SK-N-MC (cell line): ENCODE results near the gene PLA2G4F.
A peak's percentile ranks its signal among the peaks of the same experiment; 100 is the strongest.

ENCODE experiments used
- DNase-seq: peaks from one replicate; pipeline ENCODE4 v3.0.0-alpha.2; 2011; ENCODE audit warnings: low read depth, low spot score
- H3K27ac ChIP-seq: fragments of 200-600 bp; sonication (generic); 2 replicates; pipeline ENCODE4 v1.5.1; 2016; ENCODE audit warnings: mixed run types
- H3K36me3 ChIP-seq: fragments of 200-600 bp; sonication (generic); 2 replicates; pipeline ENCODE4 v1.6.1; 2017; ENCODE audit warnings: antibody characterized with exemption, low read length, mixed read lengths; ENCODE audit not compliant: insufficient read depth
- H3K4me3 ChIP-seq: fragments of 200-600 bp; sonication (generic); 2 replicates; pipeline ENCODE4 v1.5.1; 2016
- H3K9ac ChIP-seq: fragments of 200-600 bp; sonication (generic); 2 replicates; pipeline ENCODE4 v1.8.0; 2017; ENCODE audit warnings: mixed run types, mixed read lengths; ENCODE audit not compliant: insufficient read length
- H3K9me3 ChIP-seq: fragments of 200-600 bp; sonication (generic); 2 replicates; pipeline ENCODE4 v1.6.1; 2017; ENCODE audit warnings: low read depth, mild to moderate bottlenecking, antibody characterized with exemption, low read length, moderate library complexity, mixed read lengths
- EZH2 ChIP-seq: fragments of 200-600 bp; sonication (generic); IDR thresholded peaks from one replicate; pipeline ENCODE4 v1.6.1; 2017; ENCODE audit warnings: antibody characterized with exemption
- FOXP2 ChIP-seq: optimal IDR thresholded peaks from 2 replicates; pipeline ENCODE3; 2011; ENCODE audit warnings: mild to moderate bottlenecking, moderate library complexity; ENCODE audit not compliant: insufficient read depth; ENCODE audit errors: extremely low read length, control extremely low read depth
- POLR2AphosphoS5 ChIP-seq: IDR thresholded peaks from 2 replicates; pipeline ENCODE4 v1.6.1; 2012; ENCODE audit warnings: mild to moderate bottlenecking, low read depth, low read length, borderline replicate concordance

Gene PLA2G4F

GRCh38 chr15:42108189-42108588 lies 48.2 kb downstream of the PLA2G4F start:
- Histone ChIP-seq H3K27ac (no peak overlapping the region), H3K36me3 (no peaks in the 10 kb centered on the region), H3K4me3 (no peak overlapping the region), H3K9ac (no peak overlapping the region), H3K9me3 (no peaks in the 10 kb centered on the region)
- TF ChIP-seq FOXP2, result no peak
- DNase-seq, result no peak

- Histone ChIP-seq H3K9me3 (no peaks in the 10 kb centered on the region), H3K9ac (no peak overlapping the region), H3K27ac (no peak overlapping the region), H3K4me3 (peak overlapping the region; percentile 28; the same call in 1 of the 2 replicates), H3K36me3 (no peaks in the 10 kb centered on the region)
- no peak for DNase-seq
- no peak for TF ChIP-seq FOXP2
- TF ChIP-seq POLR2AphosphoS5, result no peak
- no peak for TF ChIP-seq EZH2
Measured at GRCh38 chr15:42107473-42107872, 49.0 kb downstream of the PLA2G4F start.

GRCh38 chr15:42106288-42106687 lies 50.1 kb downstream of the PLA2G4F start:
- no peak overlapping the region for H3K9ac ChIP-seq
- TF ChIP-seq EZH2 (no peak), POLR2AphosphoS5 (no peak), FOXP2 (no peak)
- DNase-seq, result no peak

GRCh38 chr15:42104095-42104891 lies 52.1 kb downstream of the PLA2G4F start:
- H3K4me3 ChIP-seq, result no peak overlapping the region
- no peaks in the 10 kb centered on the region for H3K9me3 ChIP-seq
- H3K9ac ChIP-seq, result no peak overlapping the region
- TF ChIP-seq POLR2AphosphoS5 (no peak), FOXP2 (no peak)
- H3K36me3 ChIP-seq, result no peaks in the 10 kb centered on the region
- H3K27ac ChIP-seq, result no peak overlapping the region
- no peak for DNase-seq

More at GRCh38 chr15:42106288-42106687, 50.1 kb downstream of the PLA2G4F start:
- no peaks in the 10 kb centered on the region for H3K9me3 ChIP-seq
- H3K27ac ChIP-seq, result no peak overlapping the region
- H3K36me3 ChIP-seq, result no peaks in the 10 kb centered on the region
- H3K4me3 ChIP-seq, result no peak overlapping the region

GRCh38 chr15:42102646-42103235 lies 53.7 kb downstream of the PLA2G4F start:
- DNase-seq, result no peak
- H3K4me3 ChIP-seq, result no peak overlapping the region
- TF ChIP-seq EZH2, result no peak
- H3K27ac ChIP-seq, result no peak overlapping the region
- H3K9ac ChIP-seq, result no peak overlapping the region
- H3K9me3 ChIP-seq, result no peaks in the 10 kb centered on the region
- no peaks in the 10 kb centered on the region for H3K36me3 ChIP-seq

GRCh38 chr15:42101861-42102260 lies 54.6 kb downstream of the PLA2G4F start:
- DNase-seq, result no peak
- Histone ChIP-seq H3K9me3 (no peaks in the 10 kb centered on the region), H3K36me3 (no peaks in the 10 kb centered on the region), H3K9ac (no peak overlapping the region), H3K4me3 (no peak overlapping the region), H3K27ac (no peak overlapping the region)
- TF ChIP-seq EZH2 (no peak), FOXP2 (no peak), POLR2AphosphoS5 (no peak)

GRCh38 chr15:42100021-42100800 lies 56.2 kb downstream of the PLA2G4F start:
- Histone ChIP-seq H3K4me3 (no peak overlapping the region), H3K9ac (no peak overlapping the region), H3K27ac (no peak overlapping the region), H3K9me3 (no peaks in the 10 kb centered on the region), H3K36me3 (no peaks in the 10 kb centered on the region)
- no peak for DNase-seq
- TF ChIP-seq POLR2AphosphoS5, result no peak
- no peak for TF ChIP-seq FOXP2
- no peak for TF ChIP-seq EZH2

- no peak overlapping the region for H3K27ac ChIP-seq
- DNase-seq, result no peak
- H3K4me3 ChIP-seq, result no peak overlapping the region
- H3K36me3 ChIP-seq, result no peaks in the 10 kb centered on the region
- TF ChIP-seq EZH2 (no peak), FOXP2 (no peak), POLR2AphosphoS5 (no peak)
- H3K9me3 ChIP-seq, result no peaks in the 10 kb centered on the region
- no peak overlapping the region for H3K9ac ChIP-seq
Measured at GRCh38 chr15:42097018-42097417, 59.4 kb downstream of the PLA2G4F start.
